Keratinocyte (primary cell): ENCODE measurements around the gene RGS17.

Source experiments
- CTCF ChIP-seq, 3 experiments: IDR thresholded peaks in 1 of 3; conservative IDR thresholded peaks in 1 of 3; optimal IDR thresholded peaks in 1 of 3; 2 replicates in 2 of 3; 3 replicates in 1 of 3; pipeline versions ENCODE3 to v1.5.1; 2011; ENCODE audit warnings: low read length in 3 of 3, mild to moderate bottlenecking in 3 of 3, moderate library complexity in 2 of 3, control low read depth in 1 of 3, inconsistent platforms in 1 of 3; ENCODE audit not compliant: insufficient read depth in 2 of 3; ENCODE audit errors: extremely low read depth in 1 of 3
- EZH2 ChIP-seq: IDR thresholded peaks from one replicate; pipeline ENCODE4 v1.6.1; 2012; ENCODE audit warnings: inconsistent platforms, mild to moderate bottlenecking, low read length, moderate library complexity

- TF ChIP-seq EZH2 (no peak), CTCF (optimal IDR thresholded peaks at IDR 0.05 in 1 of 3, IDR thresholded peaks at IDR 0.05 in 1 of 3, conservative IDR thresholded peaks at IDR 0.05 in 1 of 3; ENCODE audit: extremely low read depth in 1 of 3, insufficient read depth in 2 of 3, low read length in 3 of 3) (no peak)
Measured at GRCh38 chr6:153016846-153017245, 114.2 kb downstream of the RGS17 start.
